Measurements from ENCODE around the gene FARS2. TPM values are rescaled to one million over a fixed set of nuclear protein-coding genes. Genes with fewer than 3 reads are reported as not detected.

Gene FARS2
- total RNA-seq, 2 donors from 2014 or later: 16.2 to 18.3 TPM

DNA sequence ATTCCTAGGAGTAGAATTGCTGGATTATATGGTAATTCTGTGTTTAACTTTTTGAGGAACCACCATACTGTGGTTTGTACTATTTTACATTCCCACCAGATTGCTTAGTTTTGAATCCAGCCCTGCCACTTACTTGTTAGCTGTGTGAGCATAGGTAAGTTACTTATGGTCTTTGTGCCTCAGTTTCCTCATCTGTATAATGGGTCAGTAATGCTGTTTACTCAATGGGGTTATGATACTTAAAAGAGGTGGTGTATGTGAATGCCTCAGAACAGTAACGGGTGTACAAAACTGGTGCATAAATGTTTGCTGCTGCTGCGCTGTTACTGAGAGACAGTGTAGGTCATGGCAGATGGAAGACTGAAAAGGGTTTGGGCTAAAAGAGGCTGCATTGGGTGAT lies 506.2 kb downstream of the FARS2 start:
- no peak overlapping the region for H3K4me3 ChIP-seq (ENCODE audit: low read length)
- peaks cover 32% of the 10 kb centered on the region for H3K9me3 Mint-ChIP-seq
- DNase-seq: no peak
- TF ChIP-seq, protein P1, sequence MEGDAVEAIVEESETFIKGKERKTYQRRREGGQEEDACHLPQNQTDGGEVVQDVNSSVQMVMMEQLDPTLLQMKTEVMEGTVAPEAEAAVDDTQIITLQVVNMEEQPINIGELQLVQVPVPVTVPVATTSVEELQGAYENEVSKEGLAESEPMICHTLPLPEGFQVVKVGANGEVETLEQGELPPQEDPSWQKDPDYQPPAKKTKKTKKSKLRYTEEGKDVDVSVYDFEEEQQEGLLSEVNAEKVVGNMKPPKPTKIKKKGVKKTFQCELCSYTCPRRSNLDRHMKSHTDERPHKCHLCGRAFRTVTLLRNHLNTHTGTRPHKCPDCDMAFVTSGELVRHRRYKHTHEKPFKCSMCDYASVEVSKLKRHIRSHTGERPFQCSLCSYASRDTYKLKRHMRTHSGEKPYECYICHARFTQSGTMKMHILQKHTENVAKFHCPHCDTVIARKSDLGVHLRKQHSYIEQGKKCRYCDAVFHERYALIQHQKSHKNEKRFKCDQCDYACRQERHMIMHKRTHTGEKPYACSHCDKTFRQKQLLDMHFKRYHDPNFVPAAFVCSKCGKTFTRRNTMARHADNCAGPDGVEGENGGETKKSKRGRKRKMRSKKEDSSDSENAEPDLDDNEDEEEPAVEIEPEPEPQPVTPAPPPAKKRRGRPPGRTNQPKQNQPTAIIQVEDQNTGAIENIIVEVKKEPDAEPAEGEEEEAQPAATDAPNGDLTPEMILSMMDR (conservative IDR thresholded peaks at IDR 0.05): no peak
- no peak overlapping the region for H3K27ac Mint-ChIP-seq
- no peak overlapping the region for H3K27ac ChIP-seq (ENCODE audit: low read depth, low read length)
- H3K9ac ChIP-seq (ENCODE audit: extremely low read depth, low read length, poor library complexity, severe bottlenecking): no peak overlapping the region
- H3K36me3 Mint-ChIP-seq (ENCODE audit: low read depth): peaks cover 16% of the 10 kb centered on the region
- no peaks in the 10 kb centered on the region for H3K4me1 Mint-ChIP-seq
- no peaks in the 10 kb centered on the region for H3K27me3 ChIP-seq (ENCODE audit: control insufficient read depth, insufficient read depth, low read length, poor library complexity, severe bottlenecking)
- WGBS, 2 experiments (ENCODE audit: insufficient coverage in 1 of 2, insufficient read length in 1 of 2): 96 to 100% methylated on average over 2 of the region's 2 CpGs
- peaks cover 23% of the 10 kb centered on the region for H3K9me3 ChIP-seq (ENCODE audit: control insufficient read depth, low read length)
- no peaks in the 10 kb centered on the region for H3K27me3 Mint-ChIP-seq (ENCODE audit: insufficient read depth)
- H3K4me1 ChIP-seq (ENCODE audit: control insufficient read depth, insufficient read depth, low read length): no peaks in the 10 kb centered on the region
- no peaks in the 10 kb centered on the region for H3K36me3 ChIP-seq (ENCODE audit: control insufficient read depth, insufficient read depth, low read length)
- no peak overlapping the region for H3K4me3 Mint-ChIP-seq

DNA sequence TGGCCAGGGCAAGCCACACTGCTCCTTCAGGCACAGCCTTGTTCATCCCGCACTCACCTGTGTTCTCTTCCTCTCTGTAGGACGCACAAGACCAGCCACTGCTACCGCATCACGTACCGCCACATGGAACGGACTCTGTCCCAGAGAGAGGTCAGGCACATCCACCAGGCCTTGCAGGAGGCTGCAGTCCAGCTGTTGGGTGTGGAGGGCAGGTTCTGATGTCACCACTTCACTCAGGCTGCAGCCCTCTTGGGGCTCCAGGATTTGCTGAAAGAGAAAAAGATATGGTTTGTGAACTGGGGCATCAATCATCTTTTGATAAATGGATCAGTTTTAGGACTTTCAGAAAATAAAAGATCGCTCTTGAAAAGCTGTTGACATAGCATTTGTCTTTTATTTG lies 509.9 kb downstream of the FARS2 start:
- peaks cover 23% of the 10 kb centered on the region for H3K36me3 Mint-ChIP-seq (ENCODE audit: low read depth)
- TF ChIP-seq, protein P1 (conservative IDR thresholded peaks at IDR 0.05): no peak
- Histone ChIP-seq H3K4me1 (ENCODE audit: control insufficient read depth, insufficient read depth, low read length) (no peaks in the 10 kb centered on the region), H3K27me3 (ENCODE audit: control insufficient read depth, insufficient read depth, low read length, poor library complexity, severe bottlenecking) (no peaks in the 10 kb centered on the region), H3K9me3 (ENCODE audit: control insufficient read depth, low read length) (peaks cover 23% of the 10 kb centered on the region), H3K27ac (ENCODE audit: low read depth, low read length) (no peak overlapping the region), H3K9ac (ENCODE audit: extremely low read depth, low read length, poor library complexity, severe bottlenecking) (no peak overlapping the region), H3K4me3 (ENCODE audit: low read length) (no peak overlapping the region), H3K36me3 (ENCODE audit: control insufficient read depth, insufficient read depth, low read length) (no peaks in the 10 kb centered on the region)
- no peaks in the 10 kb centered on the region for H3K27me3 Mint-ChIP-seq (ENCODE audit: insufficient read depth)
- no peak for DNase-seq
- H3K4me3 Mint-ChIP-seq: no peak overlapping the region
- H3K9me3 Mint-ChIP-seq: peaks cover 30% of the 10 kb centered on the region
- WGBS, 2 experiments (ENCODE audit: insufficient coverage in 1 of 2, insufficient read length in 1 of 2): 94 to 100% methylated on average over 2 to 7 of the region's 7 CpGs
- H3K27ac Mint-ChIP-seq: no peak overlapping the region
- H3K4me1 Mint-ChIP-seq: no peaks in the 10 kb centered on the region

DNA sequence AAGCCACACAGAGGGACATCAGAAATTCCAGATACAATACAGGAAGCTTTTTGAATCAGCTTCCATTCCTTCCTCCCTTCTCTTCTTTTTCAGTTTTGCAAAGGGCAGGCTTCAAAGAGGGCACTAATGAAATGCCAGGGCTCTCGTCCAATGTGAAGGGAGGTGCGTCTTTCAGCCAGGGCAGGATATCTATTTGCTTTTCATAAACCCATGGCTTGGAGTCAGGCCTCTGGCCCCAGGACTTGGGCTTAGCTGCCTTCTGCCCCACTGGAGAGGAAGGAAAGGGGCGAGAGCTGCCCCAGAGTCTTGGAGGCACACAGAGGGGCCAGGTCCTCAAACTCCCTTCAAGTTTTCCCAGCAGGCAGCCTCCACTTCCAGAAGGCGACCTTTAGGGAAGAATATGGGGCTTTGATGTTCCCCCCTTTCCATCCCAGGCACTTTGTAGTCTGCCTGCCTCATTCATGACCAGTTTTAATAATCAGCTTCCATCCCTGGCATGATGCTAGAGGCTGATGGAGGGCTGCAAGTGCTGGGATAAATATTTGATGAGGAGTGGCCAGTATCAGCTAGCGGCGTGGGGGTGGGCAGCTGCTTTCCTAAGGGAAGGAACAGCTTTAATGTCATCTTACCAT lies 510.6 kb downstream of the FARS2 start:
- H3K27ac ChIP-seq (ENCODE audit: low read depth, low read length): no peak overlapping the region
- no peak overlapping the region for H3K27ac Mint-ChIP-seq
- 86 to 94% methylated on average over 3 to 6 of the region's 6 CpGs for WGBS, 2 experiments (ENCODE audit: insufficient coverage in 1 of 2, insufficient read length in 1 of 2)
- peaks cover 20% of the 10 kb centered on the region for H3K9me3 ChIP-seq (ENCODE audit: control insufficient read depth, low read length)
- no peaks in the 10 kb centered on the region for H3K4me1 Mint-ChIP-seq
- TF ChIP-seq, protein P1 (conservative IDR thresholded peaks at IDR 0.05): no peak
- no peaks in the 10 kb centered on the region for H3K27me3 Mint-ChIP-seq (ENCODE audit: insufficient read depth)
- DNase-seq: no peak
- no peaks in the 10 kb centered on the region for H3K4me1 ChIP-seq (ENCODE audit: control insufficient read depth, insufficient read depth, low read length)
- H3K27me3 ChIP-seq (ENCODE audit: control insufficient read depth, insufficient read depth, low read length, poor library complexity, severe bottlenecking): no peaks in the 10 kb centered on the region
- H3K4me3 Mint-ChIP-seq: no peak overlapping the region
- no peak overlapping the region for H3K4me3 ChIP-seq (ENCODE audit: low read length)
- H3K9ac ChIP-seq (ENCODE audit: extremely low read depth, low read length, poor library complexity, severe bottlenecking): no peak overlapping the region
- peaks cover 23% of the 10 kb centered on the region for H3K36me3 Mint-ChIP-seq (ENCODE audit: low read depth)
- peaks cover 24% of the 10 kb centered on the region for H3K9me3 Mint-ChIP-seq
- H3K36me3 ChIP-seq (ENCODE audit: control insufficient read depth, insufficient read depth, low read length): no peaks in the 10 kb centered on the region
